Stimulated activated CD8-positive, alpha-beta memory T cell treated with anti-CD3 and anti-CD28 coated beads, Interleukin-4, amount 100 ng/mL, for 4 hours (primary cell): ENCODE results near the gene PCCA.

Source experiments
- DNase-seq, 2 donors: peaks; one replicate each; pipeline ENCODE4 v3.0.0-alpha.2; 2020; ENCODE audit warnings: low read depth in 2 of 2, low spot score in 1 of 2

PCCA gene

GRCh38 chr13:100458673-100459072 lies 369.8 kb downstream of the PCCA start:
- no peak for DNase-seq

GRCh38 chr13:100459747-100460146 lies 370.9 kb downstream of the PCCA start:
- DNase-seq, result no peak

DNA sequence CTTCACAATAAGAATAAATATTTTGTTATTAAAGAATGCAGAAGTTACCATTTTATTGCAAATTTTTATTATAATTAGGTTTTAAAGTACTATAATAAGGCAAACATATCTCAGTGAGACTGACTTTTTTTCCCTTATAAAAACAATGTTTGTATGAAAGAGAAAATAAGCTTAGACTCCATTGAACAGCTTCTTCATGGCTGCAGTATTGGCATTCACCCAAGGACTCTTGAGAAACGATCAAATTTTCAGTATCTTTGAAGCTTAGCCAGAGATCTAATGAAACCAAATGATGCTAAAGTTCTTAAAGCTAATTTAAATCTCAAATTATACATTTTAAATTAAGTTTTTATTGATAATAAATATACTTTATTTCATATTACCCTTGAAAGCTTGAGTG lies 371.4 kb downstream of the PCCA start:
- no peak for DNase-seq

GRCh38 chr13:100460791-100461190 lies 371.9 kb downstream of the PCCA start:
- no peak for DNase-seq

DNA sequence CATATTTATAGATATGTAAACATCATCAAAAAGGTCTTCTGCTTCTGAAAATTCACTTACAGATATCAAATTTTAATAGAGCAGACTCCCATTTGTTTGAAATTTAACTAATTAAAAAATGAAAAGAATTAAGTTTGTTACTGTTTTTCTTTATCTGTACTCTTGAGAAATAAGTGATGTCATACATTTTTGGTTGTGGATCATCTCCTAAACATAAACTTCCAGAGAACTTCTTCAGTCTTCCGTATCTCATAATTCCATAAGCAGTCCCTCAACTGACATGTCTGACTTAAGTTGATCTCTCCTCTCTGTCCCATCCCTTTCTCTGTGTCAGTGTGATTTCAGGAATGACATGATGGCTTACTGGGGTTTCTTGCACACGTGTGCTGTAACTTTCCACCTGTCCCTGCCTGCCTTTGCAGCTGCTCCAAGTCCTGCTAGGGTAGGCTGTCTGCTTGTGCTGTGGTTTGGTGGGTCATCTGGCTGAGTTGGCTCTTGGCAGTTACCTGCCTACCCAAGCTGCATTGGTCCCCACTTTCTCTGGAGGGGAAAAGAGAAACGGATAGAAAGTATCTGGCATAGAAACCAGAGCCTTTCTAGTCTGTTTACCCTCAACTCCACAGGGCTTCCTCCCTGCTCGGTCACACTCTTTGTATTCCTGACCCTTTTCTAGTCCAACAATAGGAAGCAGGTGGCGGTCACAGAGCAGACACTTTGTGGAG lies 372.6 kb downstream of the PCCA start:
- no peak for DNase-seq

GRCh38 chr13:100464006-100464405 lies 375.1 kb downstream of the PCCA start:
- no peak for DNase-seq

DNA sequence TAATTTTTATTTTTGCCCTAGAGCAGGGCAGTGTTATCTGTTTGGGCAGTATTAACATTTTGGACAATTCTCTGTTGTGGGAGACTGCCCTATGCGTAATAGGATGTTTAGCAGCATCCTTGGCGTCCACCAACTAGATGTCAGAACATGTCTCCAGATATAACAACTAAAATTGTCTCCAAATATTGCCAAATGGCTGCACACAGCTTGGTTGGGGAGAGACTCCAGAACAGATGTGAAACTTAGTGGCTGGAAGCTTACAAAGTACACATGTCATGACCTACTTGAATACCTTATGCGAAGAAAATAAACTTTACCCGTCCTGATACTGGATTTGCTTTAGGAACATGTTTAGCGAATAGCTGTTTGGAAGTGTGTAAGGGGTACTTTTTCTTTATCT lies 376.7 kb downstream of the PCCA start:
- no peak for DNase-seq

- no peak for DNase-seq
These were observed 382.1 kb downstream of the PCCA start for GRCh38 chr13:100470866-100471505.

DNA sequence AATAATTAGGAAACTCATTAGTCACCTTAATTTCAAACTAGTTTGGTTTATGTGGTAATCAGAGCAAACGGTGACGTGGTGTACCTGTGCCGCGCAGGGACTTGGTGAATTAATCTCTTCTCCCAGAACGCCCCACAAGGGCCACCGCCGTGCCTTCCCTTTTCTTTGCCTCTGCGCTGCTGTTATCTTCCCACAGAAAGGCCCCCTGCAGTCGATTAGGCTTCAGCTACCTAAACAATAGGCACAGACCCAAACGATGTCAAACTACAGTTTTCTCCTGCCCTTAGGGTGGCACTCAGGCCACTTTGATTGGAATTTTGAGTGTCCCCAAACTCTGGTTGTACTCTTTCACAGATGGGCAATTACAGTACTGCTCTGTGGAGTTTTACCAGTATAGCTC lies 384.2 kb downstream of the PCCA start:
- DNase-seq, result no peak

- no peak for DNase-seq
These were observed 384.7 kb downstream of the PCCA start for GRCh38 chr13:100473501-100474044.

DNA sequence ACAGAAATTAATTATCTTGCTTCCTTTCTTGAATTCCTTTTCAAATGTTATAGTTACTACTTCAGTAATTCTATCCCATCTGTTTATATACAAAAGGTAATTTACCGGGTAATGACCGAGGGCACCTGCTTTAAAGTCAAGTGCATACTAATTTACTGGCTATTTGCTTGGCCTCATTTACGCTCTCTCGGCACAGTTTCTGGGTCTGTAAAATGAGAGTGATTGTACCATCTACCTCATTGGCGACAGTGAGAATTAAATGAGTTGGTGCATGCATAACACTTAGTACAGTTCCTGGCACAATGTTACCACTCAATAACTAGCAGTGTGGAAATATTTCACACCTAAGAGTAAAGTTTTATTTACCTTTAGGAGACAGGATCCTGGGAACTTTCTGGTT lies 388.1 kb downstream of the PCCA start:
- DNase-seq, result no peak

GRCh38 chr13:100478107-100478809 lies 389.4 kb downstream of the PCCA start:
- DNase-seq, result no peak

DNA sequence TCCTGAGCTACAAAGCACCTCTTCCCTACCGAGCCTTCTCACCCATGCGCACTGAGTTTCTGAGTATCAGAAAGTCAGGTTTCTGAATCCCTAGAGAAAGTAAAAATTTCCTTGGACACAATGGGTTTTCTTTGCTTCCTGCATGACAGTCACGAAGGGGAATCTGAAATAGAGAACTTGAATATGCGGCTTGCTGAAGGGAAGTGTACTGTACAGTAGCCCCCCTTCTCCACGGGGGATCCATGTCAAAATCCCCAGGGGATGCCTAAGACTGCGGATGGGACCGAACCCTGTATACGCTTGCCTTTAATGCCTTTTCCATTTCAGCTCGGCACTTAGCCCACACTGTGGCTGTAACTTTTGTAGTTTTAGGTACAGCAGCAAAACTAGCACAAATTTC lies 391.8 kb downstream of the PCCA start:
- DNase-seq, result no peak

GRCh38 chr13:100483139-100483538 lies 394.2 kb downstream of the PCCA start:
- no peak for DNase-seq

GRCh38 chr13:100483841-100484381 lies 395.0 kb downstream of the PCCA start:
- DNase-seq, result no peak

DNA sequence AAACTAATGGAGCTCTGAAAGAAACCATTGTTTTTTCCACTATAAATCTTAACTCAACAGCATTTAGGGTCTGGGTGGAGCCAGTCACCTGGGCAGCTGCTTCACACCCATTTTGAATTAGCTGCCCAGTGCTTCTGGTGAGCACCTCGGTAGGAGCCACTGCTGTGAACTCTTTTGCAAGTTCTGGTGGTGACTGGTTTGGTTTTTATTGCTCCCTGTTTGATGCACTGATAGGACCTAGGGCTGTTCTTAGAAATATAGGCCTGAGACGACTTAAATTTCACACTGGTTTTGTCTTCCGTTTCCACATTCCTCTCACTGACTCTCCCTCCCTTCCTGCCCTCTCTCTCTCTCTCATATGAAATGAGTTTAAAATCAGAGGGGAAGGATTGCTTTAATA lies 395.8 kb downstream of the PCCA start:
- no peak for DNase-seq

GRCh38 chr13:100485265-100485664 lies 396.4 kb downstream of the PCCA start:
- DNase-seq, result no peak

DNA sequence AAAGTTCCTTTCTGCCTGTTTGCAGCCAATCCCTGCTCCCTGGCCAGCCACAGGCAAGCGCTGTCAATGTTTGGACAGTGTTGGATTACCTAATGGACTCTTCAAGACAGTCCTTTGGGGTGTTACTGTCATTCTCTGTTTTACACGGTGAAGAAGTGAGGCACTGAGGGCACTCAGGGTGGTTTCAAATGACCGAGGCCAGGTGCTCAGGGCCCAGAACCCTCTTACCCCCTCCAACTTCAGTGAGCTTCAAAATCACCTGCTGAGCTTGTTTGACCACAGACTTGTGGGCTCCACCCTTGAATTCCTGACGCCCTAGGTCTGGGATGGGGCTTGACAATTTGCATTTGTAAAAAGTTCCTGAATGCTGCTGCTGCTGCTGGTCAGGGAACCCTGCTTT lies 401.8 kb downstream of the PCCA start:
- no peak for DNase-seq

GRCh38 chr13:100491164-100491842 lies 402.4 kb downstream of the PCCA start:
- DNase-seq, result no peak

- no peak for DNase-seq
These were observed 404.5 kb downstream of the PCCA start for GRCh38 chr13:100493418-100493817.

DNA sequence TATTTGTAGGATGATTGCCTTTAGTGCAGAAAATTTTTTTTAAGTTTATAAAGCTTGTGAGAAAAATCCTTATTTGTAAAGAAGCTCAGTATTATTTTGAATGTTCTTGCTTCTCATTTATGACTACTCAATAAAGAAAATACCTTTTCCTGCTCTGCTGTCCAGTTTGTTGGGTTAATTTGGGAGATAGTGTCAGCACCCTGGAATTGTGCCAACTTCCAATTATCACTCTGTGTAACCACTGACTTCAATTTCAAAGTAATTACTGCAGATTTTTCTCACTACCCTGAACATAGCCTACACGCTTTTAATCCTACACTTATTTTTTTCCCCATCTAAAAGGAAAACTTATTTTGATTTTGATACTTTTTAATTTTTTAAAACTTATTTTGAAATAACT lies 406.6 kb downstream of the PCCA start:
- DNase-seq, result no peak
